Measurements from ENCODE around the gene KCTD16. TPM values are rescaled to one million over a fixed set of nuclear protein-coding genes. Genes with fewer than 3 reads are reported as not detected.

The KCTD16 gene
- total RNA-seq, 1 donor from 2014 or later = not detected

DNA sequence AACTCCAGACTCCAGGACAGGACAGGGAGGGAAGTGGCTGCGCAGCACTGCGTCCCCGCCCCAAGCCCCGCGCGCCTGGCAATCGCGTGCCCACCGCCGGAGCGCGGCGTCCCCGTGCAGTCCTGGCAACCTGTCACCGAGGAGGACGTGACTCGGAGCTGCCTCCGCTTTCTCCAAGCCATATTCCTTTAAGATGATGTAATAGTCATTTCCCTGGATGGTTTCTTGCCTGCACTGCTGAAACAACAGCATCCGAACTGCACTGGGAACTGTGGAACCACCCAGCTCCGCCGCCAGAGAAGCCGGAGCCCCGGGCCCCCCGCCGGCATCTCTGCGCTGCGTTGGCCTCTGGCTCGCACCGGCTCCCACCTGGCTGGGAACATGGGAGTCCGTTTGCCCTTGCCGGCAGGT is 34.5 kb downstream of the KCTD16 start:
- intact Hi-C loops (cut with micrococcal nuclease) = no loop called here
- Mint-ChIP-seq H3K9me3 (no peaks in the 10 kb centered on the region), H3K4me3 (no peak overlapping the region), H3K27ac (no peak overlapping the region), H3K4me1 (peaks cover 8% of the 10 kb centered on the region), H3K27me3 (peaks cover 51% of the 10 kb centered on the region), H3K36me3 (ENCODE audit: low read depth) (no peaks in the 10 kb centered on the region)
- DNase-seq = no peak

DNA sequence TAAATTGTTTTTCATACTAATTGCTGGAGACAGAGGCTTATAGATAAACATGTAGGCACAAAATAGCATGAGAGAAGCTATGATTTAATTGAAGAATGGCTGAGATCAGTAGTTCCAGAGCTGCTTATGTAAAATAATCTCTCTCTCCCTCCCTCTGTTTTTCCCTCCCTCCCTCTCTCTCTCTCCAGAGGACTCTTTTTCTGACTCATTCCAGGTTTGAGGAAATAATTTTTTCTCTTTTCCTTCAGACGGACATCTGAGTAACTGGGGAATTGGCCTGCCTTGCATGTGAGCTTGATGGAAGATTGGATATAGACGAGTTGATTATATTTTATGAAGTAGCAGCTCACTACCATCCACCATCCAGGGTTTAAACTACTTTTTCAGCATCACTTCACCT is 35.5 kb downstream of the KCTD16 start:
- peaks cover 8% of the 10 kb centered on the region for H3K4me1 Mint-ChIP-seq
- H3K4me3 Mint-ChIP-seq = no peak overlapping the region
- H3K27ac Mint-ChIP-seq = no peak overlapping the region
- no peaks in the 10 kb centered on the region for H3K36me3 Mint-ChIP-seq (ENCODE audit: low read depth)
- peaks cover 50% of the 10 kb centered on the region for H3K27me3 Mint-ChIP-seq
- no peaks in the 10 kb centered on the region for H3K9me3 Mint-ChIP-seq
- intact Hi-C loops (cut with micrococcal nuclease) = no loop called here
- no peak for DNase-seq

DNA sequence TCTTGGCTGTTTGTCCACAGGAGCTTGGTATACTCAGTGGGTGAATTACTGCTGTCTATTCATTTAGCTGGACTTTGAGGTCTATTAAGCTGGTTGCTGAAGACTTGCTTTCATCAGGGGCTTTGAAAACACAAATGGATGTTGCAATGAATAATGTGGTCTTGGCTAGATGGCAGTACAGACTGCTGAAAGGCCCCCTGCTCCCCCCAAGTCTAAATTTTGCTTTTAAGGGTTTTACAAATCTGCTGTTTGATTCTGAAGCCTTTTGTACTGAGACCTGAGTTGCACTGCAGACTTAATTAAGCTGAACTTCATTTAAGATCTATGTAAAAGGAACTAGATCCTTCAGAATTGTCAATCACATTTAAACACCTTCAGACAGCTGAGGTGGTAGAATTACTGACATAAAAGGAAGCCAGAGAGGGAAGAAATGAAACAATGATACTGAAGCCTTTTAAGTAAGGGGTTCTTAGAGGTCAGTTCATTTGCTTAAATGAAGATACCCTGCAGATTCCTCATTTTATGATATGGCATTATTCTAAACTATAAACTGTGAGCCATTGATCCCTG is 37.3 kb downstream of the KCTD16 start:
- no peak for DNase-seq
- Mint-ChIP-seq H3K36me3 (ENCODE audit: low read depth) (no peaks in the 10 kb centered on the region), H3K4me3 (no peak overlapping the region), H3K27ac (no peak overlapping the region), H3K9me3 (no peaks in the 10 kb centered on the region), H3K4me1 (peaks cover 4% of the 10 kb centered on the region), H3K27me3 (peaks cover 50% of the 10 kb centered on the region)
- intact Hi-C loops (cut with micrococcal nuclease) = no loop called here

DNA sequence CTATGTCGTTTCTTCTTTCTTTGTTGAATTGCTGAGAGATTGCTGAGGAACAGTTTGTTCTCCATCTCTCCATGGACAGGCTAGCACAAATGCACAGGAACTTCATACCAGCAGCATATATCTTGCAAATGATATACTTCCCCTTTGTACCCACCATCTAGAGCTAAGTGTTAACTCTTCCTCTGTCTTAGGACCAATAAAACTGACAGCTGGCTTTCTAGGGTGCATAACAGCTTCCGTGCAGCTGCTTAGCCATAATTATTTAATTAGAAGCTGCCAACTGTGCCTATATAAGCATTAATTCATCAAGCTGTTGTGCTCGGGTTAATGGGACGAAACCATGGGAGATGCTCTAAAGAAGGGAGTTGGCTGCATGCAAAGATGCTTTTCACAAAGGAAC is 38.7 kb downstream of the KCTD16 start:
- no peaks in the 10 kb centered on the region for H3K36me3 Mint-ChIP-seq (ENCODE audit: low read depth)
- H3K27me3 Mint-ChIP-seq = peaks cover 51% of the 10 kb centered on the region
- no peak overlapping the region for H3K27ac Mint-ChIP-seq
- no peak overlapping the region for H3K4me3 Mint-ChIP-seq
- intact Hi-C loops (cut with micrococcal nuclease) = no loop called here
- H3K4me1 Mint-ChIP-seq = peaks cover 2% of the 10 kb centered on the region
- no peak for DNase-seq
- no peaks in the 10 kb centered on the region for H3K9me3 Mint-ChIP-seq

DNA sequence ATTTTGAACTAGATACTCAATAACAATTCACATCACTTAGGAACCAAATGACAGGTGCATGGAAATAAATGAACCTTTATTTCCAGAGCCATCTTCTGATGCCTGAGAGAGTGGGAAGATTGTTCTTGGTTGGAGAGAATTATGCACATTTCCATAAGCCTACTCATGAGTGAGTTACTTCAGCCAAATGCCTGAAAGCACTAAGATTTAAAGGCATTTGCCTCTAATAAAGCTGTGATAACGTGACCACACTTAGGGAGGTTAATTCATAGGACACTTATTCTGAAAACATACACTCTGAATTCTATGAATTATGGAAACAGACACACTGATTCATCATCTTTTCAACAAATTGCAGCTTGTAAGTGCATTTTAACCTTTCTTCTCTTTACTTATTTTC is 40.0 kb downstream of the KCTD16 start:
- peaks cover 45% of the 10 kb centered on the region for H3K27me3 Mint-ChIP-seq
- intact Hi-C loops (cut with micrococcal nuclease) = no loop called here
- DNase-seq = no peak
- no peaks in the 10 kb centered on the region for H3K4me1 Mint-ChIP-seq
- no peaks in the 10 kb centered on the region for H3K36me3 Mint-ChIP-seq (ENCODE audit: low read depth)
- H3K4me3 Mint-ChIP-seq = no peak overlapping the region
- no peaks in the 10 kb centered on the region for H3K9me3 Mint-ChIP-seq
- no peak overlapping the region for H3K27ac Mint-ChIP-seq

DNA sequence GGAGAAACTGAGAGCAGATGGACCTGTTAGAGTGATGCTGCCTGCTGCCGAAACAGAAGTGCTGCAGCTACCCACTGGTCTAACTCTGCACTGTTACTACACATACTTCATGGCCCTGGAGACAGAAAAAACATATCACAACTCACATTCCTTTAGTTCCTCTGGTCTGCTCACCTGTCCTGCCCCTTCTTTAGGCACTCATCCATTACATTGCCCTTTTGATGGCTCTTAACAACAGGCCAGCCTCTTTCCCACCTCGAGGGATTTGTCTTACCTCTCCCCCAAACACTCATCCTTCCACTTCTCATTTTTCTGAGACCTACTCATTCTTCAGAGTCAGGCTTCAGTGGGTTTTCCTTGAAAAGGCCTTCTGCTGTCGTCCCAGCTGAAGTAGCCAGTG is 49.2 kb downstream of the KCTD16 start:
- no peak overlapping the region for H3K4me3 Mint-ChIP-seq
- no peaks in the 10 kb centered on the region for H3K27me3 Mint-ChIP-seq
- no peaks in the 10 kb centered on the region for H3K36me3 Mint-ChIP-seq (ENCODE audit: low read depth)
- H3K27ac Mint-ChIP-seq = no peak overlapping the region
- no peak for DNase-seq
- no peaks in the 10 kb centered on the region for H3K4me1 Mint-ChIP-seq
- no peaks in the 10 kb centered on the region for H3K9me3 Mint-ChIP-seq
- intact Hi-C loops (cut with micrococcal nuclease) = no loop called here

DNA sequence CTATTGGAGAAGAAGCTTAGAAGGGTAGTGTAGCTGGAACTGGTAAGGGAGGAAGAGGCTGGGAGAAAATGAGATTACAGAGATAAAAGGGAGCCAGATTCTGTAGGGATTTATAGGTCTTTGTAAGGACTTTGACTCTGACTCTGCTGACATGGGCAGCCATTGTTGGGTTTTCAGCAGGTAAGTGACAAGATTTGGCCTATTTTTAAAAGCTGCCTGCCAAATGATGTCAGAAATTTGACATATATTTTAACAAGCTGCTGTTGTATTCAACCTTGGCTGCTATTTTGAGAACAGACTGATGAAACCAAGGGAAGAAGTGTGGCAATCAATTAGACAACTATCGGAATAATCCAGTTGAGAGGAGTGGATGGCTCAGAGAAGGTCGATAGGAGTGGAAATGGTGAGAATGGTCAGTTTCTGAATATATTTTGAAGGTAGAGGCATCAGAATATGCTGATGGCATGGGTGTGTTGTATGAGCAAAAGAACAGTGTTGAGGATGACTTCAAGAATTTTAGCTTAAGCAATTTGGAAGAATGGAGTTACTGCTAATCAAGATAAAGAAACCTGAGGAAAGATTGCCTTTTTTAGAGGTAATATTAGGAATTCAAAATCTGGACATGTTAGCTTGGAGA is 56.8 kb downstream of the KCTD16 start:
- no peak overlapping the region for H3K4me3 Mint-ChIP-seq
- no peaks in the 10 kb centered on the region for H3K4me1 Mint-ChIP-seq
- H3K27ac Mint-ChIP-seq = no peak overlapping the region
- intact Hi-C loops (cut with micrococcal nuclease) = no loop called here
- H3K36me3 Mint-ChIP-seq (ENCODE audit: low read depth) = no peaks in the 10 kb centered on the region
- H3K27me3 Mint-ChIP-seq = no peaks in the 10 kb centered on the region
- no peaks in the 10 kb centered on the region for H3K9me3 Mint-ChIP-seq
- DNase-seq = no peak

DNA sequence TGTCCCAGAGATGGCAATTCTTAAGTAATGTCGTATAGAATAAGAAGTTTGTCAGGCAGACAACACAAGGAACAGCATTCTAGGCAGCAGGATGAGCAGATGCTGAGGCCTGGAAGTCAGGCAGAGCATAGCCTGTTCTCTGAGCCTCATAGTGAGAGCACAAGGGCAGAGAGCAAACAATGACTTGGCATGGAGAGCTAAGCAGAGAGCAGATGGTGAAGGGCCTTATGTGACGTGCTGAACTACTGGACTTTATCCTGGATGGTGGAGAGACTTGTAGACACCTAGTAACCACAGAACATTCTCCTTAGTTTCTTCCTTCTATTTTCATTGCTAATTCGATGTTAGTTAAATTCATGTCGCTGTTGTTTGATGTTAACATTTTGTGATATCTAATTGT is 60.1 kb downstream of the KCTD16 start:
- intact Hi-C loops (cut with micrococcal nuclease) = no loop called here
- DNase-seq = no peak
- Mint-ChIP-seq H3K4me3 (no peak overlapping the region), H3K9me3 (no peaks in the 10 kb centered on the region), H3K4me1 (no peaks in the 10 kb centered on the region), H3K36me3 (ENCODE audit: low read depth) (no peaks in the 10 kb centered on the region), H3K27me3 (no peaks in the 10 kb centered on the region), H3K27ac (no peak overlapping the region)

DNA sequence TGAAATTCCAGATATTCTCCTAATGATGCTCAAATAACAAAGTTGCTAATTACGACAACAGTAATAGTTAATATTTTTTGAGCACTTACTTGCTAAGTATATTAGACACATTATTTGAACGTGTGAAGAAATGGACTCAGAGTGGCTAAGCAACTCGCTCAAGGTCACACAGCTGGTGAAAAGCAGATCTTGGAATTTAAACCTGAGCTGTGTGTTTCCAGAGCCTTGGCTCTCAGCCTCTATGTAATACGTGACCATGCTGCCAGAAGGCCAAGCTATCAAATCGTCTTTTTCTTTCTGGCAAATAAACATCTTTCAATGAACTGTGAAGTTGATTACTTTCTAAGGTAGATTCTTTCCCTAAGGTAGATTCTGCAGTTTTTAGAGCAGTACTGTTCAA is 61.6 kb downstream of the KCTD16 start:
- Mint-ChIP-seq H3K9me3 (no peaks in the 10 kb centered on the region), H3K27me3 (no peaks in the 10 kb centered on the region), H3K27ac (no peak overlapping the region), H3K36me3 (ENCODE audit: low read depth) (no peaks in the 10 kb centered on the region), H3K4me3 (no peak overlapping the region), H3K4me1 (no peaks in the 10 kb centered on the region)
- DNase-seq = no peak
- intact Hi-C loops (cut with micrococcal nuclease) = no loop called here

DNA sequence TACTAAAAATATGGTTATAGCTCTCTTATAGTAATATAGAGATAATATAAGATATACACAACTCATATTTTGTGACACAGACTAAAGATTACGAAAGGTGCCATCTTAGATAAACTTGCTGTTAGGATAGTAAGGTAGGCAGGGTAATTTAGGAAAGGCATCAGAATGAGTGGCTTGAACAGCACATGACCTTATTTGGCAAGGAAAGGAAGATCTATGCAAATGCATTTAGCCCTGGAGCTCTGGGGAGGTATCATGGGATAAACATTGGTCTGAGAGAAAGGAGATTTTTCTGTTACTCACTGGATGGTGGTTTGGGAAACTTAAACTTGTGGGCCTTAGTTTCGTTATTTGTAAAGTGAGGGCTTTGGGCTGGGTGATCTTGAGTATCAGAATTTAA is 65.8 kb downstream of the KCTD16 start:
- intact Hi-C loops (cut with micrococcal nuclease) = no loop called here
- no peaks in the 10 kb centered on the region for H3K9me3 Mint-ChIP-seq
- H3K27me3 Mint-ChIP-seq = peaks cover 3% of the 10 kb centered on the region
- no peak overlapping the region for H3K4me3 Mint-ChIP-seq
- no peaks in the 10 kb centered on the region for H3K4me1 Mint-ChIP-seq
- no peaks in the 10 kb centered on the region for H3K36me3 Mint-ChIP-seq (ENCODE audit: low read depth)
- no peak overlapping the region for H3K27ac Mint-ChIP-seq
- DNase-seq = no peak

DNA sequence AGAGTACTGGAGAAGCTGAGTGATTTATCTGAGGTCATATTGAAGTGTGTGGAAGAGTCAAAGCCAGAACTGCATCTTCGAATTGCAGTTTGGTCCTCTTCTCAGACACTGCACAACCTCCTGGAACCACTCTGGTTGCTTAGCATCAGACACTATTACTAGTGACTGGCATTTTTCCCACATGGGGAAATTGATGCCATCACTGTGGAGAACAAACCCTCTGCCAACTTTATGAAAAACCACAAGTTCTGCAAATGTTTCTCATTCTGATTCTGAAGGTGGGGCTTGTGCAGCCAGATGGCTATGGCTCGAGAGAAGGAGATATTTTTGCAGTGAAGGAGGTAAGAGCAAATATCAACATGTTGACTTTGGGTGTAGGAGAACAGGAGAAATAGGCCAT is 67.2 kb downstream of the KCTD16 start:
- H3K27me3 Mint-ChIP-seq = peaks cover 5% of the 10 kb centered on the region
- no peak overlapping the region for H3K4me3 Mint-ChIP-seq
- no peak overlapping the region for H3K27ac Mint-ChIP-seq
- no peaks in the 10 kb centered on the region for H3K9me3 Mint-ChIP-seq
- no peaks in the 10 kb centered on the region for H3K36me3 Mint-ChIP-seq (ENCODE audit: low read depth)
- no peak for DNase-seq
- intact Hi-C loops (cut with micrococcal nuclease) = no loop called here
- no peaks in the 10 kb centered on the region for H3K4me1 Mint-ChIP-seq

DNA sequence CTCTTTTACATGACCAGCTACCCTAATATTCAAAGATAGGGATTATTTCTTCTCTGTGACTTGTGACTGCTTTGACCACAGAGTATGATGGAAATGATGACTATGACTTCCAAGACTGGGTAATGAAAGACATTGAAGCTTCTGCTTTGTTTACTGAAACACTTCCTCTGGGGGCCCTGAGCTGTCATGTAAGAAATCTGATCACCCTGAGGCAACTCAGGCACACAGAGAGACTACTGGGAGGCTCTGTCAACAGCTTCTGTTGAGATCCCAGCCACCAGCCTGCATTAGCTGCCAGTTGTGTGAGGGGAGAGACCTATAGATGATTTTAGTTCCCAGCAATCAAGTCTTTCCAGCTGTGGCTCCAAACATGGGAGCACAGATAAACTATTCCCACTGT is 76.5 kb downstream of the KCTD16 start:
- Mint-ChIP-seq H3K27me3 (peaks cover 10% of the 10 kb centered on the region), H3K27ac (no peak overlapping the region), H3K9me3 (no peaks in the 10 kb centered on the region), H3K4me1 (no peaks in the 10 kb centered on the region), H3K4me3 (no peak overlapping the region), H3K36me3 (ENCODE audit: low read depth) (no peaks in the 10 kb centered on the region)
- intact Hi-C loops (cut with micrococcal nuclease) = no loop called here
- no peak for DNase-seq

DNA sequence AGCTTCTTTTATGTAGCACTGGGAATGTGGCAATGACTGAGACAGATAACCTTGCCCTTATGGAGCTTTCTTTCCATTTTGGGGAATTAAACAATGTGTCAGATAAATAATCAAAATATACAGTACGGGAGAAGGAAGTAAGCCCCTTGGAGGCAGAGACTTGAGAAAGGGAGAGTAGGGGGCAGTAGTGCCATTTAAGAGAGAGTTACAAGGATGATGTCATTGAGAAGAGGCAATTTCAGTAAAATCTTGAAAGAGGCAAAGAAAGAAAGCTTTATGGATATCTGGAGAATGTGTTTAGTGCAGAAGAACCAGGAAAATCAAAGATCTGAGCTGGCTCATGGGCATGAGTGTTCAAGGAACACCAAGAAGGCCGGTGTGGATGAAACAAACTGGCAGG is 77.3 kb downstream of the KCTD16 start:
- peaks cover 8% of the 10 kb centered on the region for H3K27me3 Mint-ChIP-seq
- DNase-seq = no peak
- H3K4me3 Mint-ChIP-seq = no peak overlapping the region
- no peaks in the 10 kb centered on the region for H3K9me3 Mint-ChIP-seq
- H3K27ac Mint-ChIP-seq = no peak overlapping the region
- H3K4me1 Mint-ChIP-seq = no peaks in the 10 kb centered on the region
- H3K36me3 Mint-ChIP-seq (ENCODE audit: low read depth) = no peaks in the 10 kb centered on the region
- intact Hi-C loops (cut with micrococcal nuclease) = no loop called here

DNA sequence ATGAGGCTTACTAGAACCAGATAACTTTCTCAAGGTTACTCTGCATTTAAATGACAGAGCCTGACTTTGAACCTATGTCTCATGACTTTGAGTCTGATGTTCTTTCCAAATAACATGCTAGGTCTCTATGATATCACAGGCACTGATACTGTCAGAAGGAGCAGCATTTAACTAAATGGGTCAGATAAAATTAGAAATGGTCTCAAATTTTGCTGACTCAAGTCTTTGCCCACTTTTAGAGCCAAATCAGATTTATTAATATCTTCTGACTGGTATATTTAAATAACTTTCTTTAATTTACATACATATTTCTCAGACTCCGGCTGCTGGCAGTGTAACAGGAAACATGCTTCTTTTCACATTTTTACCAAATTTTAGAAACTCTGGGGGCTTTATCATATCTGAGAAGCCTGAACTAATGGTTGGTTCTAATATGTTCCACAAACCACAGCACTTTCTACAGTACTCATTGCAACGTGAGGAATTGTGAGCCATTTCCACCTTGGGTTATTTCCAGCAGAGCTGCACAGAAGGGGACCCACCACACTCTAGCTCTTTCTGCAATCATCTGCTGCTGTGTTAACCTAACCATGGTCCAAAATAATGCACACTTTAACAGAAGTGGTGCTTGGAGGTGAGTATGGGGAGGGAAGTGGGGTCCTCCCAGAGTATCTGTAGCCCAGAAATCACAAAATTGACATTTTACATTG is 79.2 kb downstream of the KCTD16 start:
- intact Hi-C loops (cut with micrococcal nuclease) = no loop called here
- Mint-ChIP-seq H3K36me3 (ENCODE audit: low read depth) (no peaks in the 10 kb centered on the region), H3K4me1 (no peaks in the 10 kb centered on the region), H3K27ac (no peak overlapping the region), H3K9me3 (no peaks in the 10 kb centered on the region), H3K27me3 (peaks cover 8% of the 10 kb centered on the region), H3K4me3 (no peak overlapping the region)
- DNase-seq = no peak

DNA sequence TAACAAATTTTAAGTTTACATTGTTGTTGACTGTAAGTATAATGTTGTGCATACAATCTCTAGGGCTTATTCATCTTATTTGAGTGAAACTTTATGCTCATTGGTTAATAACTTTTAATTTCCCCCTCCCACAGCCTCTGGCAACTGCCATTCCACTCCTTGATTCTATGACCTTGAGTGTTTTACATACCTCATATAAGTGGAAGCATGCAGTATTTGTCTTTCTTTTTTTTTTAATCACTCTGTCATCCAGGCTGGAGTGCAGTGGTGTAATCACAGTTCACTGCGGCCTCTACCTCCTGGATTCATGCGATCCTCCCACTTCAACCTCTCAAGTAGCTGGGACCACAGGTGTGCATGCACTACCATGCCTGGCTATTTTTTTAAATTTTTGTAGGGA is 83.9 kb downstream of the KCTD16 start:
- H3K36me3 Mint-ChIP-seq (ENCODE audit: low read depth) = no peaks in the 10 kb centered on the region
- peaks cover 3% of the 10 kb centered on the region for H3K27me3 Mint-ChIP-seq
- no peak for DNase-seq
- H3K9me3 Mint-ChIP-seq = no peaks in the 10 kb centered on the region
- no peaks in the 10 kb centered on the region for H3K4me1 Mint-ChIP-seq
- no peak overlapping the region for H3K4me3 Mint-ChIP-seq
- H3K27ac Mint-ChIP-seq = no peak overlapping the region
- intact Hi-C loops (cut with micrococcal nuclease) = no loop called here

All from activated CD4-positive, alpha-beta T cell treated with anti-CD3 and anti-CD28 coated beads, Interleukin-2, amount 10 ng/mL, durations not matched to agents 24 days and 14 days (primary cell).